GM12873 (cell line): ENCODE measurements around the gene HDAC10.

Source experiments
- CTCF ChIP-seq: IDR thresholded peaks from 2 replicates; pipeline ENCODE4 v1.5.1; 2012; ENCODE audit warnings: low read depth, mild to moderate bottlenecking, moderate library complexity, low read length, control low read depth; ENCODE audit not compliant: insufficient read depth; ENCODE audit errors: missing control alignments

The HDAC10 gene

GRCh38 chr22:50204571-50204970 lies 46.5 kb downstream of the HDAC10 start:
- TF ChIP-seq CTCF, result no peak

- TF ChIP-seq CTCF, result no peak
These were observed 47.8 kb downstream of the HDAC10 start for GRCh38 chr22:50203288-50203687.

GRCh38 chr22:50202130-50202666 lies 48.9 kb downstream of the HDAC10 start:
- no peak for TF ChIP-seq CTCF

- no peak for TF ChIP-seq CTCF
These were observed 49.6 kb downstream of the HDAC10 start for GRCh38 chr22:50201191-50202129.

- no peak for TF ChIP-seq CTCF
These were observed 50.4 kb downstream of the HDAC10 start, which contains the start of gene SELENOO for GRCh38 chr22:50200461-50201190. SELENOO (plus strand) TSS chr22:50201011; CDS start chr22:50201037, 26 bp downstream.

GRCh38 chr22:50199829-50200460 lies 51.1 kb downstream of the HDAC10 start:
- no peak for TF ChIP-seq CTCF
